Stimulated activated naive CD4-positive, alpha-beta T cell treated with Interleukin-2 at 50 U/mL for 16 hours (primary cell): Measurements from ENCODE around the gene NOL7.

ENCODE experiments used
- DNase-seq: peaks from one replicate; lab custom pipeline; 2025; lab: John Stamatoyannopoulos, UW

Gene NOL7

GRCh38 chr6:13614926-13615791 lies at the start of gene NOL7:
Gene NOL7, plus strand, starts transcription at chr6:13615335. Its CDS starts 24 bp downstream, at chr6:13615359.
- DNase-seq: peak; percentile 97

- no peak for DNase-seq
Observed at GRCh38 chr6:13565921-13566320, 49.2 kb upstream of the NOL7 start.

GRCh38 chr6:13566500-13566899 lies 48.6 kb upstream of the NOL7 start:
- DNase-seq: no peak

- DNase-seq: no peak
Observed at GRCh38 chr6:13568970-13569369, 46.2 kb upstream of the NOL7 start.

- no peak for DNase-seq
Observed at GRCh38 chr6:13572240-13572639, 42.9 kb upstream of the NOL7 start.

GRCh38 chr6:13572951-13573654 lies 42.0 kb upstream of the NOL7 start:
- no peak for DNase-seq

- DNase-seq: no peak
Observed at GRCh38 chr6:13573669-13574110, 41.4 kb upstream of the NOL7 start.

- DNase-seq: peak; percentile 91
Observed at GRCh38 chr6:13574149-13574570, 41.0 kb upstream of the NOL7 start.

- DNase-seq: peak; percentile 83
Observed at GRCh38 chr6:13574571-13575376, 40.4 kb upstream of the NOL7 start, which contains the start of gene SIRT5. Gene SIRT5, plus strand, starts transcription at chr6:13574601. Its CDS starts 9,510 bp downstream, at chr6:13584111.

- DNase-seq: no peak
Observed at GRCh38 chr6:13575377-13575775, 39.8 kb upstream of the NOL7 start.

- no peak for DNase-seq
Observed at GRCh38 chr6:13576017-13576416, 39.1 kb upstream of the NOL7 start.

GRCh38 chr6:13577926-13578325 lies 37.2 kb upstream of the NOL7 start:
- DNase-seq: no peak

GRCh38 chr6:13579911-13580310 lies 35.2 kb upstream of the NOL7 start:
- DNase-seq: no peak

- DNase-seq: no peak
Observed at GRCh38 chr6:13581700-13582229, 33.4 kb upstream of the NOL7 start.

GRCh38 chr6:13586603-13587542 lies 28.3 kb upstream of the NOL7 start:
- no peak for DNase-seq

- DNase-seq: no peak
Observed at GRCh38 chr6:13589801-13590200, 25.3 kb upstream of the NOL7 start.

- DNase-seq: no peak
Observed at GRCh38 chr6:13590574-13591153, 24.5 kb upstream of the NOL7 start.

- no peak for DNase-seq
Observed at GRCh38 chr6:13591205-13591921, 23.8 kb upstream of the NOL7 start.

- no peak for DNase-seq
Observed at GRCh38 chr6:13593103-13593502, 22.0 kb upstream of the NOL7 start.

- no peak for DNase-seq
Observed at GRCh38 chr6:13593720-13594119, 21.4 kb upstream of the NOL7 start.
